Gastrocnemius medialis (tissue), 4 donors: ENCODE data around the gene CT47C1. TPM values are rescaled to one million over a fixed set of nuclear protein-coding genes. Genes with fewer than 3 reads are reported as not detected.

Experiments used
- ATAC-seq, 2 donors: fragments of 150-250 bp; one replicate each; pipeline ENCODE4 v1.9.1; 2016
- DNase-seq, 2 donors: peaks; one replicate each; pipeline ENCODE4 v3.0.0-alpha.2; 2019
- H3K27ac ChIP-seq, 4 donors: fragments of 200-600 bp; sonication (generic); 1 replicate in 1 of 4; 2 replicates in 3 of 4; pipeline ENCODE4 v1.5.1; 2016 to 2018; ENCODE audit warnings: mild to moderate bottlenecking in 2 of 4, moderate library complexity in 1 of 4
- H3K27me3 ChIP-seq, 3 donors: fragments of 200-600 bp; sonication (generic) in 2 of 3; 1 replicate in 1 of 3; 2 replicates in 2 of 3; pipeline versions ENCODE4 v1.5.1 to v1.6.0; 2016 to 2019; ENCODE audit warnings: mild to moderate bottlenecking in 1 of 3, moderate library complexity in 1 of 3
- H3K36me3 ChIP-seq, 2 donors: fragments of 200-600 bp; sonication (generic) in 1 of 2; one replicate each; pipeline ENCODE4 v1.5.1; 2017 to 2018
- H3K4me1 ChIP-seq, 2 donors: fragments of 200-600 bp; sonication (generic) in 1 of 2; one replicate each; pipeline ENCODE4 v1.5.1; 2016 to 2017; ENCODE audit warnings: mild to moderate bottlenecking in 2 of 2
- H3K4me3 ChIP-seq, 4 donors: fragments of 200-600 bp; sonication (generic) in 3 of 4; 1 replicate in 1 of 4; 2 replicates in 3 of 4; pipeline ENCODE4 v1.5.1; 2016 to 2019; ENCODE audit warnings: mild to moderate bottlenecking in 2 of 4
- H3K9me3 ChIP-seq, 3 donors: fragments of 200-600 bp; sonication (generic) in 2 of 3; 1 replicate in 1 of 3; 2 replicates in 2 of 3; pipeline ENCODE4 v1.5.1; 2016 to 2019
- CTCF ChIP-seq, 5 experiments: fragments of 450-650 bp in 3 of 5; fragments of 200-600 bp in 2 of 5; sonication (generic) in 2 of 5; IDR thresholded peaks in 4 of 5; conservative IDR thresholded peaks in 1 of 5; 1 replicate in 4 of 5; 2 replicates in 1 of 5; pipeline ENCODE4 v1.5.1; 2016 to 2019; ENCODE audit warnings: antibody characterized with exemption in 5 of 5, mild to moderate bottlenecking in 3 of 5, moderate library complexity in 3 of 5
- POLR2A ChIP-seq, 2 donors: fragments of 450-650 bp; IDR thresholded peaks; one replicate each; pipeline ENCODE4 v1.6.1; 2017; ENCODE audit warnings: antibody characterized with exemption in 2 of 2, mild to moderate bottlenecking in 2 of 2, moderate library complexity in 2 of 2
- in situ Hi-C, 4 donors: fragments of 200-750 bp; cut with MboI; loops; one replicate each; pipeline versions ENCODE4 v1.15.0 to v1.8.0; 2017; ENCODE audit warnings: low sequenced_read_pairs in 4 of 4
- intact Hi-C: fragments of 100-400 bp; cut with DNase I; formaldehyde crosslinking; loops from one replicate; pipeline ENCODE4 v1.15.1; 2023; ENCODE audit warnings: low total_unique reads
- total RNA-seq, 4 donors: library from RNA; depleted of rRNA; stranded (reverse); fragments of >200 nt; gene quantifications; one replicate each; pipeline versions ENCODE4 v1.1.0 to v1.2.3, GENCODE V29; 2016

Gene CT47C1
- total RNA-seq, 4 donors from 2014 or later: not detected

GRCh38 chrX:119042040-119042439 is 30.8 kb upstream of the CT47C1 start:
- DNase-seq (no peak), ATAC-seq (no peak)
- no peak overlapping the region for H3K4me3 ChIP-seq
- H3K36me3 ChIP-seq: no peaks in the 10 kb centered on the region
- intact Hi-C loops (loop anchor here (5.0 kb wide), 1 partner anchor 200 kb away; no protein-coding TSS in a partner anchor), in situ Hi-C loops (no loop called here)
- no peaks in the 10 kb centered on the region for H3K27me3 ChIP-seq
- H3K27ac ChIP-seq: no peak overlapping the region
- TF ChIP-seq CTCF (IDR thresholded peaks at IDR 0.05 in 4 of 5, conservative IDR thresholded peaks at IDR 0.05 in 1 of 5) (no peak), POLR2A (IDR thresholded peaks at IDR 0.05) (no peak)
- no peaks in the 10 kb centered on the region for H3K4me1 ChIP-seq
- H3K9me3 ChIP-seq: no peaks in the 10 kb centered on the region

GRCh38 chrX:119042996-119043395 is 29.8 kb upstream of the CT47C1 start:
- DNase-seq (no peak), ATAC-seq (no peak)
- Histone ChIP-seq H3K4me1 (no peaks in the 10 kb centered on the region), H3K27ac (no peak overlapping the region), H3K27me3 (no peaks in the 10 kb centered on the region), H3K36me3 (no peaks in the 10 kb centered on the region), H3K9me3 (no peaks in the 10 kb centered on the region), H3K4me3 (no peak overlapping the region)
- no peak for TF ChIP-seq POLR2A (IDR thresholded peaks at IDR 0.05)
- no peak for TF ChIP-seq CTCF (IDR thresholded peaks at IDR 0.05 in 4 of 5, conservative IDR thresholded peaks at IDR 0.05 in 1 of 5)
- in situ Hi-C loops: no loop called here
- intact Hi-C loops: loop anchor here (5.0 kb wide), 1 partner anchor 199 kb away; no protein-coding TSS in a partner anchor

GRCh38 chrX:119045884-119046283 is 26.9 kb upstream of the CT47C1 start:
- in situ Hi-C loops (no loop called here), intact Hi-C loops (no loop called here)
- no peak for DNase-seq
- H3K4me3 ChIP-seq: no peak overlapping the region
- no peaks in the 10 kb centered on the region for H3K36me3 ChIP-seq
- TF ChIP-seq CTCF (IDR thresholded peaks at IDR 0.05 in 4 of 5, conservative IDR thresholded peaks at IDR 0.05 in 1 of 5) (no peak), POLR2A (IDR thresholded peaks at IDR 0.05) (no peak)
- no peak for ATAC-seq
- H3K27ac ChIP-seq: no peak overlapping the region
- H3K27me3 ChIP-seq: no peaks in the 10 kb centered on the region
- H3K9me3 ChIP-seq: no peaks in the 10 kb centered on the region
- no peaks in the 10 kb centered on the region for H3K4me1 ChIP-seq

- Histone ChIP-seq H3K4me1 (no peaks in the 10 kb centered on the region), H3K4me3 (no peak overlapping the region), H3K9me3 (no peaks in the 10 kb centered on the region), H3K27ac (no peak overlapping the region), H3K36me3 (no peaks in the 10 kb centered on the region), H3K27me3 (no peaks in the 10 kb centered on the region)
- in situ Hi-C loops: loop anchor here in 1 of 4 donors (25.0 kb wide), 1 partner anchor 418 kb away; no protein-coding TSS in a partner anchor
- no peak for ATAC-seq
- TF ChIP-seq POLR2A (IDR thresholded peaks at IDR 0.05): no peak
- TF ChIP-seq CTCF (IDR thresholded peaks at IDR 0.05 in 4 of 5, conservative IDR thresholded peaks at IDR 0.05 in 1 of 5): no peak
- intact Hi-C loops: no loop called here
- DNase-seq: no peak
Observed at GRCh38 chrX:119055687-119056086, 17.1 kb upstream of the CT47C1 start.
